Keratinocyte (primary cell): ENCODE results near the gene ATG4D.

Experiments used
- CTCF ChIP-seq, 3 experiments: IDR thresholded peaks in 1 of 3; conservative IDR thresholded peaks in 1 of 3; optimal IDR thresholded peaks in 1 of 3; 2 replicates in 2 of 3; 3 replicates in 1 of 3; pipeline versions ENCODE3 to v1.5.1; 2011; ENCODE audit warnings: low read length in 3 of 3, mild to moderate bottlenecking in 3 of 3, moderate library complexity in 2 of 3, control low read depth in 1 of 3, inconsistent platforms in 1 of 3; ENCODE audit not compliant: insufficient read depth in 2 of 3; ENCODE audit errors: extremely low read depth in 1 of 3
- EZH2 ChIP-seq: IDR thresholded peaks from one replicate; pipeline ENCODE4 v1.6.1; 2012; ENCODE audit warnings: inconsistent platforms, mild to moderate bottlenecking, low read length, moderate library complexity

- TF ChIP-seq CTCF (optimal IDR thresholded peaks at IDR 0.05 in 1 of 3, IDR thresholded peaks at IDR 0.05 in 1 of 3, conservative IDR thresholded peaks at IDR 0.05 in 1 of 3; ENCODE audit: extremely low read depth in 1 of 3, insufficient read depth in 2 of 3, low read length in 3 of 3) (no peak), EZH2 (no peak)
Observed at GRCh38 chr19:10543420-10544241, at the start of gene ATG4D.
